ENCODE data around the gene LHPP.

LHPP gene

GRCh38 chr10:124551097-124551496 is 89.5 kb downstream of the LHPP start:
- no peaks in the 10 kb centered on the region for H3K27me3 ChIP-seq (ENCODE audit: control insufficient read depth, low read length)
- H3K36me3 ChIP-seq (ENCODE audit: control insufficient read depth, low read length): peaks cover 6% of the 10 kb centered on the region
- H3K4me3 ChIP-seq (ENCODE audit: low read length): no peak overlapping the region
- no peaks in the 10 kb centered on the region for H4K20me1 ChIP-seq (ENCODE audit: control insufficient read depth, insufficient read depth, low read depth, low read length)
- no peak overlapping the region for H3K4me2 ChIP-seq (ENCODE audit: low read length)
- H3K27ac ChIP-seq (ENCODE audit: low read depth, low read length): no peak overlapping the region
- H3K9me2 ChIP-seq (replicated peaks; ENCODE audit: control insufficient read depth, low read length): no peaks in the 10 kb centered on the region
- peaks cover 3% of the 10 kb centered on the region; the same call in 1 of the 2 replicates for H3K79me2 ChIP-seq (ENCODE audit: control insufficient read depth, low read length)
- H3F3A ChIP-seq (ENCODE audit: control insufficient read depth, insufficient read depth): peaks cover 7% of the 10 kb centered on the region
- H3K9me3 ChIP-seq (ENCODE audit: control insufficient read depth, insufficient read depth, low read length): no peaks in the 10 kb centered on the region
- peaks cover 54% of the 10 kb centered on the region for H3K4me1 ChIP-seq (ENCODE audit: control insufficient read depth, low read length)
- TF ChIP-seq EZH2phosphoT487 (IDR thresholded peaks at IDR 0.05; ENCODE audit: borderline replicate concordance, low read length): no peak
- TF ChIP-seq CTCF (IDR thresholded peaks at IDR 0.05; ENCODE audit: low read depth, low read length, poor library complexity, severe bottlenecking): no peak

GRCh38 chr10:124551755-124552154 is 90.1 kb downstream of the LHPP start:
- Histone ChIP-seq H4K20me1 (ENCODE audit: control insufficient read depth, insufficient read depth, low read depth, low read length) (no peaks in the 10 kb centered on the region), H3K9me3 (ENCODE audit: control insufficient read depth, insufficient read depth, low read length) (no peaks in the 10 kb centered on the region), H3K27ac (ENCODE audit: low read depth, low read length) (no peak overlapping the region), H3K27me3 (ENCODE audit: control insufficient read depth, low read length) (no peaks in the 10 kb centered on the region), H3K4me1 (ENCODE audit: control insufficient read depth, low read length) (peaks cover 47% of the 10 kb centered on the region), H3K4me3 (ENCODE audit: low read length) (no peak overlapping the region), H3F3A (ENCODE audit: control insufficient read depth, insufficient read depth) (peaks cover 5% of the 10 kb centered on the region), H3K36me3 (ENCODE audit: control insufficient read depth, low read length) (peaks cover 6% of the 10 kb centered on the region), H3K9me2 (replicated peaks; ENCODE audit: control insufficient read depth, low read length) (no peaks in the 10 kb centered on the region), H3K79me2 (ENCODE audit: control insufficient read depth, low read length) (peaks cover under 1% of the 10 kb centered on the region; the same call in 1 of the 2 replicates), H3K4me2 (ENCODE audit: low read length) (no peak overlapping the region)
- TF ChIP-seq CTCF (IDR thresholded peaks at IDR 0.05; ENCODE audit: low read depth, low read length, poor library complexity, severe bottlenecking) (no peak), EZH2phosphoT487 (IDR thresholded peaks at IDR 0.05; ENCODE audit: borderline replicate concordance, low read length) (no peak)

- H3K4me2 ChIP-seq (ENCODE audit: low read length): no peak overlapping the region
- peaks cover under 1% of the 10 kb centered on the region; the same call in 1 of the 2 replicates for H3K36me3 ChIP-seq (ENCODE audit: control insufficient read depth, low read length)
- no peaks in the 10 kb centered on the region for H4K20me1 ChIP-seq (ENCODE audit: control insufficient read depth, insufficient read depth, low read depth, low read length)
- H3K27ac ChIP-seq (ENCODE audit: low read depth, low read length): no peak overlapping the region
- no peak overlapping the region for H3K4me3 ChIP-seq (ENCODE audit: low read length)
- H3K9me2 ChIP-seq (replicated peaks; ENCODE audit: control insufficient read depth, low read length): no peaks in the 10 kb centered on the region
- H3K9me3 ChIP-seq (ENCODE audit: control insufficient read depth, insufficient read depth, low read length): no peaks in the 10 kb centered on the region
- H3F3A ChIP-seq (ENCODE audit: control insufficient read depth, insufficient read depth): no peaks in the 10 kb centered on the region; the same call in 1 of the 2 replicates
- TF ChIP-seq CTCF (IDR thresholded peaks at IDR 0.05; ENCODE audit: low read depth, low read length, poor library complexity, severe bottlenecking) (no peak), EZH2phosphoT487 (IDR thresholded peaks at IDR 0.05; ENCODE audit: borderline replicate concordance, low read length) (no peak)
- no peaks in the 10 kb centered on the region for H3K79me2 ChIP-seq (ENCODE audit: control insufficient read depth, low read length)
- H3K4me1 ChIP-seq (ENCODE audit: control insufficient read depth, low read length): peaks cover 37% of the 10 kb centered on the region
- H3K27me3 ChIP-seq (ENCODE audit: control insufficient read depth, low read length): no peaks in the 10 kb centered on the region
These were observed 91.2 kb downstream of the LHPP start for GRCh38 chr10:124552691-124553276.
